Fibroblast of pulmonary artery (primary cell): ENCODE measurements around the gene KCNMA1.
A peak's percentile ranks its signal among the peaks of the same experiment; 100 is the strongest.

Experiments
- DNase-seq: peaks from one replicate; pipeline ENCODE4 v3.0.0-alpha.2; 2010; ENCODE audit warnings: low read depth
- H3K4me3 ChIP-seq: replicated peaks from 2 replicates; pipeline ENCODE4 v1.5.1; 2011; ENCODE audit warnings: low read depth, mild to moderate bottlenecking, control low read depth, low read length, moderate library complexity
- TF ChIP-seq, protein P1 (sequence below): IDR thresholded peaks from 2 replicates; pipeline ENCODE4 v1.5.1; 2011; ENCODE audit warnings: mild to moderate bottlenecking, control low read depth, low read length, inconsistent platforms; ENCODE audit errors: missing control alignments

KCNMA1 gene

DNA sequence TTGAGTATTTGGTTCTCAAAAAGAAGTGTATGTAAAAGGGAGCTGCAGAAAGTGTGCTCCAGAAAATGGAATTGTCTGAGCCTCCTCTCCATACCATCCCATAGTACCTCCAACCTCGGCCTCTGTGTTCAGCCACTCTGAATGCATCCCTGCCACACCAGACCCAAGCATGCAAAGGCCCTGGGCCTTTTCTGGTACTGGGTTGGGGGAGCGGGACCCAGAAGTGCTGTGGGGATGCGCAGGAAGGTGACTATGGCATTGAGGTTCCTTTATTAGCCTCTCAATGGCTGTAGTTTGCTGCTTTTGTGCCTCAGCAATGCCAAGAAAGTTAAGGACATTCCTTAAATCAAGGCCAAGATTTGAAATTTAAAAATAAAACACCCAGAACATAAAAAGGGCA lies 2.1 kb upstream of the KCNMA1 start:
- TF ChIP-seq, protein P1, sequence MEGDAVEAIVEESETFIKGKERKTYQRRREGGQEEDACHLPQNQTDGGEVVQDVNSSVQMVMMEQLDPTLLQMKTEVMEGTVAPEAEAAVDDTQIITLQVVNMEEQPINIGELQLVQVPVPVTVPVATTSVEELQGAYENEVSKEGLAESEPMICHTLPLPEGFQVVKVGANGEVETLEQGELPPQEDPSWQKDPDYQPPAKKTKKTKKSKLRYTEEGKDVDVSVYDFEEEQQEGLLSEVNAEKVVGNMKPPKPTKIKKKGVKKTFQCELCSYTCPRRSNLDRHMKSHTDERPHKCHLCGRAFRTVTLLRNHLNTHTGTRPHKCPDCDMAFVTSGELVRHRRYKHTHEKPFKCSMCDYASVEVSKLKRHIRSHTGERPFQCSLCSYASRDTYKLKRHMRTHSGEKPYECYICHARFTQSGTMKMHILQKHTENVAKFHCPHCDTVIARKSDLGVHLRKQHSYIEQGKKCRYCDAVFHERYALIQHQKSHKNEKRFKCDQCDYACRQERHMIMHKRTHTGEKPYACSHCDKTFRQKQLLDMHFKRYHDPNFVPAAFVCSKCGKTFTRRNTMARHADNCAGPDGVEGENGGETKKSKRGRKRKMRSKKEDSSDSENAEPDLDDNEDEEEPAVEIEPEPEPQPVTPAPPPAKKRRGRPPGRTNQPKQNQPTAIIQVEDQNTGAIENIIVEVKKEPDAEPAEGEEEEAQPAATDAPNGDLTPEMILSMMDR: no peak
- DNase-seq: no peak
- H3K4me3 ChIP-seq: no peak overlapping the region

DNA sequence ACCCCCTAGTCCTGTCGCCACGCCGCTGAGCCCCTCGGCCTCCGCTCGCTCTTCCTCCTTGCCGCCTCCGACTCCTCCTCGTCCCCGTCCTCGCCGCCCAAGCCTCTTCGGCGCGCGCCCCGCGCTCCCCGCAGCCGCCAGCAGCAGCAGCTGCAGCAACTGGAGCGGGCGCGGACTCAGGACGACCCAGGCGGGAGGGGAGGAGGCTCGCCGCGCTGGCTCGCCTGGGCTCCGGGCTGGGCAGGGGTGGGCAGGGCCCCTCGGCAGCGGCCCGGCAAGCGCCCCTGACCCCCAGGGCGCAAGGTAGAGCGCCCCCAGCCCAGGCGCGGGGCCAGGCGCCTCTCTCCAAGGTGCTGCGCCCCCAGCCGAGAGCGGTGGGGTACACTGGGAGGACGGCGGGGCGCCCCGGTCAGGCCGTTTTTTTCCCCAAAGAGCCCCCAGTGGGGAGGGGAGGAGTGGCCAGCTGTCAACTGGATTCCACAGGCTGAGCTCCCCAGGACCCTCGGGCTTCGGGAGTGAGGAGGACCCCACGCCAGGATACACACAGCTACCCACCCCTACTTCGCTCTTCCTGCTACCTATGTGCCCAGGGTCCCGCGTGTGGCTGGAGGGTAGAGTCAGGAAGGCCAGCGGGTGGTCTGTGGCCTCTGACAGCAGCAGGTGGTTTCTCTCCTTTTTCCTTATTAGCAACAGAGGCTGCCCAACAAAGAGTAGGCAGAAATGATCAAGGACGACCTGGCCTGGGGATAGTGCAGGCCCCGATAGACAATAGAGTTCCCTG lies 903 bp upstream of the KCNMA1 start:
- TF ChIP-seq, protein P1: no peak
- H3K4me3 ChIP-seq: peak overlapping the region; percentile 25
- DNase-seq: peak; percentile 29

DNA sequence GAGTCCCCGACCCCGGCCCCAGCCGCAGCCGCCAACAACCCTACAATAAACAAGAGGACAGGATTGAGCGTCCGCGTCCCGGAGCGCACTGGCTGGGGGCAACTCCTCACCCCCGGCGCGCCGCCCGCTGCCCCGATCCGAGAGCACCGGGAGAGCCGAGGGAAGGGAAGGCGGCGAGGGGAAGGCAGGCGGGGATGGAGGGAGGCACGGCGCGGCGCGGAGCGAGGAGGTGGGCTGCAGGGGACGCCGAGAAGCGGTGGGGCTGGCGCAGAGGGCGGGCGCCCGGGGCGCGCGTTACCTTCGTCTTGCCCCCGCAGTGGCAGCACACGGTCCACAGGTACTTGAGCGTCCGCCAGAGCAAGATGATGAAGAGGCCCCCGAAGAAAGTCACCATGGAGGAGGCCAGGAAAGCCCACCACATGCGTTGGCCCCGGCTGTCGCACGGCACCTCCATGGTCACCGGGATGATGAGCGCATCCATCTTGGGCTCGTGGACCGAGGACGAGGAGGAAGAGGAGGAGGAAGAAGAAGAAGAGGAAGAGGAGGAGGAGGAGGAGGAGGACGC lies 559 bp downstream of the KCNMA1 start:
- H3K4me3 ChIP-seq: peak overlapping the region; percentile 45
- no peak for DNase-seq
- TF ChIP-seq, protein P1: no peak

DNA sequence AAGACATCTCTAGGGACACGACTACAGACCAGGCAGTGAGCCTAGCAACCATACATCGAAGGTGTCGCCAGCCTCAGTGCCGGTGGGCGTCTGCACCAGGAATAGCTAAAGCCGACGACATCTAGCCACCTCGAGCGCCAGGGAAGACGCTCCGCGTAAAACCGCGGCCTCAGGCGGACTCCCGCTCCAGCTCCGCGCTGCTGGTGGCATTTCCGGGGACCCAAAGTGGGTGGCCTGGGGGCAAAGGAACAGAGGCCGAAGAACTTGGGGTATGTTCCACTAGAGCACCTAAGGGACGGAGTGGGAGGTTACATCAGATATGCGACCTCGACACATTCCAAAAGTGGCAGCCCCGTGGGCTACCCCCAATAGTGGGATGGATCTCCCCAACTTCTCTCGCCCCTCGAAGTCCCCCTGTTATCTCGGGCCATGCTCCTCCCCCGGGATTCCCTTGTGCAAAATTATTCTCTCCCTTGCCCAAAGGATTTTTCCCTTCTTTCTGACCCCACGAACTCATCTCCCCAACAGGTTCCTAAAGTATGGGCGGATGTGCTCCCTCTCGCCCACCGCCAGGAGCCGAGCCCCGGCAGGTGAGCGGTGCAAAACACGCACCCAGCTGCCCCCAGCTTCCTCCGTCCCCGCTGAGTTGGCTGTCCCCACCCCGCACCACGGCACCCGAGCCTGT lies 1.2 kb downstream of the KCNMA1 start:
- peak overlapping the region; percentile 45 for H3K4me3 ChIP-seq
- TF ChIP-seq, protein P1: no peak
- DNase-seq: no peak

DNA sequence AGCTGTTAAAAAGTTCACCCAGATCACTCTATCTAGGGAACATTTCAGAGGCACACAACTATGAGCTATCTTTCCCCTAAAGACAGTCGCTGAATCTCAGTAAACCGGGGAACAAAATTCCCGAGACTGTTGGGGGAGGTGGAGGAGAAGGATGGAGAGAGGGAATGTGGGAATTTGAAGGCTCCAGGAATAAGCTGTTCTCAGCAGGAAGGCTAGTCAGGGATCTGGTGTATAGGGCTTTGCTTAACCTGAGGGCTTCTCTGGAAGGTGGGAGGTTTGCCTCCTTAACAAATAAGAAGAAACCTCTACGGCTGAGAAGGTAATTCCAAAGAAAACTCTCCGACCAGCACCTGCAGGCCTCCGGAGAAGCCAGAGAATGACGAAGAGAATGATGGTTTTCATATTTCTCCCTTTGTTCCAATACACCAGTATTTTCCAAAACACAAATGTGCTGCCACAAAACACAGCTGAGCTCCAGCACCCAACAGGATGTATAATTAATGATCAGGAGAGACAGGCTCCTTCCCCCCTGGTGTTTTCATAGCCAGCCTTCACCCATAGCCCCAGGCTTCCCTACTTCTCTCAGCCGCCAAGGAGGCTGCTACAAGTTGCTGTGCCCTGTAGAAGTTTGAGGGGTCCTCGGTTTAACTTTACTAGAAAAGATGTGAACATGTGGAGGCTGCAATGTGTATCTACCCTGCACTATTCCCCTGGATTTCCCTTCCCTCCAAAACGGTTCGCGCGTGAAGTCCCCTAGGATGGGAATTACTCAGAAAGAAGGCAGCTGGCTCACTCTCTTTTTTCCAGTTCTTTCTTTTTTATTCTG lies 2.0 kb downstream of the KCNMA1 start:
- DNase-seq: no peak
- TF ChIP-seq, protein P1: no peak
- no peak overlapping the region for H3K4me3 ChIP-seq

DNA sequence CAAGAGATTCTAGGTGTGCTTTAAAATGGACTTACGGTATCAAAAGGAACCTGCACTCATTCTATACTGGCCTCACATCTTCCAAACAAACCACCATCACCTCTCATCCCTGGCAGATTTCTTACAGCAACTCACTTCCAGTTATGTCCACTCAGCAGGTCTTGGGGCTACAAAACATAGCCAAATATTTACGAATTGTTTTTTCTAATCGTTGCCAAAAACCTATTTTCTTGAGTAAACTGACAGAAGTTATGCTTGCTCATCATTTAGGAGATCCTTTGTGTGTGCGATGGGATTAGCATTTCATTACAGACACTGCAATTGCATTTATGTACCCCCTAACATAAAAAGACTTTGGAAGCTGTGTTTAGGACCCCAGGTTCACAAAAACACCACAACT lies 2.7 kb downstream of the KCNMA1 start:
- no peak for DNase-seq
- no peak overlapping the region for H3K4me3 ChIP-seq
- TF ChIP-seq, protein P1: no peak
